CD4-positive, alpha-beta memory T cell (primary cell): ENCODE results near the gene GALNS. TPM values are rescaled to one million over a fixed set of nuclear protein-coding genes. Genes with fewer than 3 reads are reported as not detected.

ENCODE experiments used
- CTCF ChIA-PET: fragments of 350-600 bp; sonication (Branson Sonifier 250); formaldehyde crosslinking; loops from one replicate; lab custom pipeline; 2021; ENCODE audit warnings: inconsistent platforms; ENCODE audit not compliant: partially characterized antibody; lab: Charles Lee
- POLR2A ChIA-PET: fragments of 350-600 bp; sonication (Branson Sonifier 250); formaldehyde crosslinking; loops from one replicate; lab custom pipeline; 2021; ENCODE audit not compliant: partially characterized antibody; lab: Charles Lee
- DNase-seq, 5 donors: peaks; one replicate each; pipeline versions ENCODE4 v3.0.0 to v3.0.0-alpha.2; 2020 to 2022; ENCODE audit warnings: mixed read lengths in 1 of 5
- H3K27ac ChIP-seq: one replicate; pipeline ENCODE4 v1.7.0; 2013; ENCODE audit warnings: low read depth, low read length
- H3K27me3 ChIP-seq: 2 replicates; pipeline ENCODE4 v1.7.0; 2013; ENCODE audit warnings: mild to moderate bottlenecking, low read length, moderate library complexity; ENCODE audit not compliant: insufficient read depth
- H3K36me3 ChIP-seq: 2 replicates; pipeline ENCODE4 v1.7.0; 2013; ENCODE audit warnings: mild to moderate bottlenecking, low read length, moderate library complexity; ENCODE audit not compliant: insufficient read depth
- H3K4me1 ChIP-seq: 2 replicates; pipeline ENCODE4 v1.7.0; 2013; ENCODE audit warnings: mild to moderate bottlenecking, low read length, moderate library complexity; ENCODE audit not compliant: insufficient read depth
- H3K4me3 ChIP-seq, 2 donors: one replicate each; pipeline ENCODE4 v1.7.0; 2013; ENCODE audit warnings: low read length in 2 of 2, mild to moderate bottlenecking in 1 of 2
- H3K9me3 ChIP-seq, 2 donors: one replicate each; pipeline ENCODE4 v1.7.0; 2013; ENCODE audit warnings: low read length in 2 of 2, control low read depth in 1 of 2; ENCODE audit not compliant: control insufficient read depth in 1 of 2
- H3K27ac Mint-ChIP-seq, 7 donors: one replicate each; pipeline ENCODE4 v1.8.0; 2020 to 2021; ENCODE audit warnings: mixed read lengths in 7 of 7, mild to moderate bottlenecking in 6 of 7, inconsistent platforms in 3 of 7, moderate library complexity in 3 of 7
- H3K27me3 Mint-ChIP-seq, 2 donors: one replicate each; pipeline ENCODE4 v1.8.0; 2020 to 2021; ENCODE audit warnings: mixed read lengths in 2 of 2
- H3K36me3 Mint-ChIP-seq, 2 donors: one replicate each; pipeline ENCODE4 v1.8.0; 2020 to 2021; ENCODE audit warnings: mixed read lengths in 2 of 2, inconsistent platforms in 1 of 2, mild to moderate bottlenecking in 1 of 2
- H3K4me1 Mint-ChIP-seq, 4 donors: one replicate each; pipeline ENCODE4 v1.8.0; 2020 to 2021; ENCODE audit warnings: mixed read lengths in 4 of 4, mild to moderate bottlenecking in 1 of 4
- H3K4me3 Mint-ChIP-seq, 8 donors: one replicate each; pipeline ENCODE4 v1.8.0; 2020 to 2021; ENCODE audit warnings: mixed read lengths in 8 of 8, mild to moderate bottlenecking in 7 of 8, moderate library complexity in 6 of 8, inconsistent platforms in 3 of 8
- H3K9me3 Mint-ChIP-seq, 8 donors: one replicate each; pipeline ENCODE4 v1.8.0; 2020 to 2021; ENCODE audit warnings: mixed read lengths in 8 of 8, mild to moderate bottlenecking in 5 of 8, inconsistent platforms in 3 of 8, moderate library complexity in 1 of 8
- intact Hi-C: fragments of 100-400 bp; cut with micrococcal nuclease; formaldehyde crosslinking; loops from one replicate; pipeline ENCODE4 v1.15.1; 2023
- polyA plus RNA-seq, 2 donors: library from polyadenylated mRNA; unstranded; fragments of 300-500 nt; fragmentation: Illumina TruSeq; gene quantifications; one replicate each; pipeline ENCODE4 v1.2.3, GENCODE V29; 2021
- total RNA-seq, 2 experiments: library from RNA; stranded (reverse); gene quantifications; one replicate each; pipeline ENCODE4 v1.2.3, GENCODE V29; 2021

The GALNS gene
- total and polyA plus RNA-seq, 4 experiments from 2014 or later, result 5.6 to 65.7 (median 33.7) TPM

- Histone ChIP-seq H3K36me3 (no peaks in the 10 kb centered on the region), H3K4me3 (peak overlapping the region; percentile 26 to 70), H3K27ac (peak overlapping the region; percentile 74), H3K27me3 (no peaks in the 10 kb centered on the region), H3K9me3 (no peaks in the 10 kb centered on the region), H3K4me1 (peaks cover 67% of the 10 kb centered on the region)
- CTCF ChIA-PET, result interaction anchor here (0.7 to 10.7 kb wide), 18 partner anchors 16 to 384 kb away, joined by 3 to 137 read pairs (median 4); partner anchors contain the start of genes APRT, GALNS and TRAPPC2L
- Mint-ChIP-seq H3K4me3 (peak overlapping the region; percentile 81 to 97 (median 90)), H3K36me3 (peaks cover 0 to 16% of the 10 kb centered on the region in 2 donors), H3K27me3 (no peaks in the 10 kb centered on the region), H3K9me3 (peaks cover 0 to 1% (median 0%) of the 10 kb centered on the region in 8 donors), H3K27ac (peak overlapping the region; percentile 95 to 98 (median 95)), H3K4me1 (peaks cover 30 to 59% (median 47%) of the 10 kb centered on the region in 4 donors)
- POLR2A ChIA-PET, result interaction anchor here (0.5 to 8.8 kb wide), 25 partner anchors 9 to 459 kb away, joined by 3 to 206 read pairs (median 9); partner anchors contain the start of genes APRT, CDT1, CTU2 and GALNS
- intact Hi-C loops, result loop anchor here (2.0 to 5.0 kb wide), 2 partner anchors 24 to 95 kb away; partner anchors contain the start of gene SNAI3
- peak in 1 of 5 donors; percentile 86 for DNase-seq
Measured at GRCh38 chr16:88782454-88783390, 74.0 kb downstream of the GALNS start.

- peak overlapping the region; percentile 81 to 97 (median 90) for H3K4me3 Mint-ChIP-seq
- ChIA-PET CTCF (interaction anchor here (0.9 to 10.7 kb wide), 14 partner anchors 18 to 434 kb away, joined by 3 to 137 read pairs (median 8); partner anchors contain the start of genes APRT, GALNS and TRAPPC2L), POLR2A (interaction anchor here (0.8 to 8.8 kb wide), 29 partner anchors 8 to 1092 kb away, joined by 3 to 206 read pairs (median 6); partner anchors contain the start of genes APRT, CDK10, CDT1 and CTU2)
- H3K27me3 Mint-ChIP-seq, result no peaks in the 10 kb centered on the region
- peaks cover 31 to 64% (median 50%) of the 10 kb centered on the region in 4 donors for H3K4me1 Mint-ChIP-seq
- DNase-seq, result peak; percentile 71 to 83 (median 72)
- peak overlapping the region; percentile 95 to 98 (median 95) for H3K27ac Mint-ChIP-seq
- Histone ChIP-seq H3K36me3 (no peaks in the 10 kb centered on the region), H3K4me3 (peak overlapping the region in 1 of 2 donors; percentile 70), H3K4me1 (peaks cover 67% of the 10 kb centered on the region), H3K9me3 (no peaks in the 10 kb centered on the region), H3K27ac (peak overlapping the region; percentile 74), H3K27me3 (no peaks in the 10 kb centered on the region)
- intact Hi-C loops, result loop anchor here (1.0 to 5.0 kb wide), 6 partner anchors 15 to 94 kb away; partner anchors contain the start of genes SNAI3 and TRAPPC2L
- peaks cover 0 to 1% (median 0%) of the 10 kb centered on the region in 8 donors for H3K9me3 Mint-ChIP-seq
- H3K36me3 Mint-ChIP-seq, result peaks cover 0 to 20% of the 10 kb centered on the region in 2 donors
Measured at GRCh38 chr16:88781140-88782077, 75.3 kb downstream of the GALNS start.

- Mint-ChIP-seq H3K36me3 (peaks cover 0 to 21% of the 10 kb centered on the region in 2 donors), H3K9me3 (peaks cover 0 to 1% (median 0%) of the 10 kb centered on the region in 8 donors), H3K27ac (peak overlapping the region; percentile 95 to 98 (median 95)), H3K27me3 (no peaks in the 10 kb centered on the region), H3K4me3 (peak overlapping the region; percentile 81 to 97 (median 90)), H3K4me1 (peaks cover 32 to 70% (median 50%) of the 10 kb centered on the region in 4 donors)
- POLR2A ChIA-PET, result interaction anchor here (0.8 to 8.8 kb wide), 19 partner anchors 12 to 160 kb away, joined by 3 to 206 read pairs (median 18); partner anchors contain the start of genes APRT, CDT1, CTU2 and CYBA
- no peak for DNase-seq
- Histone ChIP-seq H3K4me3 (peak overlapping the region in 1 of 2 donors; percentile 70), H3K4me1 (peaks cover 62% of the 10 kb centered on the region), H3K27me3 (no peaks in the 10 kb centered on the region), H3K9me3 (no peaks in the 10 kb centered on the region), H3K27ac (peak overlapping the region; percentile 74), H3K36me3 (no peaks in the 10 kb centered on the region)
- CTCF ChIA-PET, result interaction anchor here (0.9 to 10.7 kb wide), 11 partner anchors 12 to 435 kb away, joined by 3 to 137 read pairs (median 11); partner anchors contain the start of genes APRT, GALNS and TRAPPC2L
- intact Hi-C loops, result loop anchor here (1.0 to 5.0 kb wide), 5 partner anchors 14 to 93 kb away; partner anchors contain the start of genes SNAI3 and TRAPPC2L
Measured at GRCh38 chr16:88780142-88781062, 76.3 kb downstream of the GALNS start.

GRCh38 chr16:88779406-88780141, 77.2 kb downstream of the GALNS start:
- DNase-seq, result no peak
- H3K4me1 Mint-ChIP-seq, result peaks cover 32 to 73% (median 52%) of the 10 kb centered on the region in 4 donors

GRCh38 chr16:88778541-88779065, 78.1 kb downstream of the GALNS start:
- Mint-ChIP-seq H3K4me3 (no peak overlapping the region), H3K9me3 (peaks cover 0 to 1% (median 0%) of the 10 kb centered on the region in 8 donors), H3K36me3 (peaks cover 0 to 23% of the 10 kb centered on the region in 2 donors), H3K4me1 (peaks cover 31 to 74% (median 55%) of the 10 kb centered on the region in 4 donors), H3K27ac (peak overlapping the region in 6 of 7 donors; percentile 70 to 95 (median 80)), H3K27me3 (no peaks in the 10 kb centered on the region)
- no peak for DNase-seq
- H3K36me3 ChIP-seq, result no peaks in the 10 kb centered on the region
- peaks cover 73% of the 10 kb centered on the region for H3K4me1 ChIP-seq
- no peaks in the 10 kb centered on the region for H3K9me3 ChIP-seq
- CTCF ChIA-PET, result interaction anchor here (3.7 to 10.7 kb wide), 3 partner anchors 24 to 41 kb away, joined by 20 to 137 read pairs (median 64); no protein-coding TSS in a partner anchor
- no peaks in the 10 kb centered on the region for H3K27me3 ChIP-seq
- no peak overlapping the region for H3K4me3 ChIP-seq
- H3K27ac ChIP-seq, result peak overlapping the region; percentile 74
- intact Hi-C loops, result no loop called here
- POLR2A ChIA-PET, result interaction anchor here (5.0 to 8.8 kb wide), 3 partner anchors 10 to 33 kb away, joined by 62 to 206 read pairs (median 138); partner anchors contain the start of genes APRT and CDT1

More at GRCh38 chr16:88779406-88780141, 77.2 kb downstream of the GALNS start:
- peak overlapping the region; percentile 95 to 98 (median 95) for H3K27ac Mint-ChIP-seq
- Histone ChIP-seq H3K36me3 (no peaks in the 10 kb centered on the region), H3K4me3 (peak overlapping the region in 1 of 2 donors; percentile 70), H3K4me1 (peaks cover 66% of the 10 kb centered on the region), H3K27ac (peak overlapping the region; percentile 74), H3K9me3 (no peaks in the 10 kb centered on the region), H3K27me3 (no peaks in the 10 kb centered on the region)
- H3K9me3 Mint-ChIP-seq, result peaks cover 0 to 1% (median 0%) of the 10 kb centered on the region in 8 donors
- ChIA-PET POLR2A (interaction anchor here (2.7 to 8.8 kb wide), 9 partner anchors 11 to 160 kb away, joined by 13 to 206 read pairs (median 62); partner anchors contain the start of genes APRT, CDT1, CTU2 and GALNS), CTCF (interaction anchor here (0.5 to 10.7 kb wide), 9 partner anchors 11 to 147 kb away, joined by 3 to 137 read pairs (median 20); partner anchors contain the start of genes APRT, GALNS and TRAPPC2L)
- H3K36me3 Mint-ChIP-seq, result peaks cover 0 to 21% of the 10 kb centered on the region in 2 donors
- intact Hi-C loops, result loop anchor here (2.0 to 5.0 kb wide), 2 partner anchors 13 to 92 kb away; partner anchors contain the start of gene SNAI3
- H3K27me3 Mint-ChIP-seq, result no peaks in the 10 kb centered on the region
- peak overlapping the region in 7 of 8 donors; percentile 81 to 97 (median 93) for H3K4me3 Mint-ChIP-seq
